CD4-positive, alpha-beta T cell treated with Interleukin-6 at 100 ng/mL for 8 hours (primary cell): Measurements from ENCODE around the gene HOXA3.
A peak's percentile ranks its signal among the peaks of the same experiment; 100 is the strongest.

Experiments used
- DNase-seq: peaks from one replicate; pipeline ENCODE4 v3.0.0-alpha.2; 2020; ENCODE audit warnings: mixed read lengths, low spot score

Gene HOXA3

DNA sequence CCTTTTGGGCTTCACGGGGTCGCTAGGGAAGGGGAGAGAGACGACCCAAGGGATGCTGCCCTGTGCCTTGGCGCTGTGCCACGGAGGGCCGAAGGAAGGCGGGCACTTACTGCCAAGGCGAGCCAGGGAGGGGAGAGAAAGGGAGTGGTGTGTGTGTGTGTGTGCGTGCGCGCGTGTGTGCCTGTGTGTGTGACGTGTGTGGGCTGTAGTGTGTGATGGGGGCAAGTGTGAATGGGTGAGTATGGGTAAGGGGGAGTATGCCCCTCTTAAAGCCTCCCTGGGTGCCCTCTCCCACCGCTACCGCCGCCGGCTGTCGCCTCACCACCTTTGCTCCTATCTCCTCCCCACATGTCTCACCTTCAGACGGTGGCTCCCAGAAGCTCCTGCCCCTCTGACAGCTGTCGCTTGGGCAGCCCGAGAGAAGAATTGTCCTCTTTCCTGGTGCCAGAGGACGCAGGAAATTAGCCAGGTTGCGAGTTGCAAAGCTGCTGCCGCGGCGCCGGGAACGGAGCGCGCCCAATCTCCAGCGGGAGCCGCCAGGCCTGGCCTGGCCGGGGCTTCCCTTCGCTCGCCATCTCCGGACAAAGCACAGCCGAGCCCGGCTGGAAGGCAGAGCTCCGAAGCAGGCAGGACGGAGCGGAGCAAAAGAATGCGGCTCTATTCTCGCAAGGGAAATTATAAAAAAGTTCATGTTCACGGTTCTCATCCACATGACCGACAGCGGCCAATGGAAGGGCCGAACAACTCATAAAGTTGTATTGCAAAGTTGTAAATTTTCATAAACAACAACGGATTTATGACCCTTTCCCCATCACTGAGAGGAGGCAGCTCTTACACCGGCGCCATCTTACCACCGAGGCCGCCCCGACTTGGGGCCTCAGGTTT lies at the start of gene HOXA3:
TSS of gene HOXA3 (minus strand) at position 653 of the 885 bp plus-strand sequence. CDS start 41,943 bp downstream, outside the sequence.
- DNase-seq = no peak

GRCh38 chr7:27201580-27202017 lies 49.2 kb upstream of the HOXA3 start:
- no peak for DNase-seq

GRCh38 chr7:27200761-27201579 lies 48.6 kb upstream of the HOXA3 start:
- DNase-seq = no peak

DNA sequence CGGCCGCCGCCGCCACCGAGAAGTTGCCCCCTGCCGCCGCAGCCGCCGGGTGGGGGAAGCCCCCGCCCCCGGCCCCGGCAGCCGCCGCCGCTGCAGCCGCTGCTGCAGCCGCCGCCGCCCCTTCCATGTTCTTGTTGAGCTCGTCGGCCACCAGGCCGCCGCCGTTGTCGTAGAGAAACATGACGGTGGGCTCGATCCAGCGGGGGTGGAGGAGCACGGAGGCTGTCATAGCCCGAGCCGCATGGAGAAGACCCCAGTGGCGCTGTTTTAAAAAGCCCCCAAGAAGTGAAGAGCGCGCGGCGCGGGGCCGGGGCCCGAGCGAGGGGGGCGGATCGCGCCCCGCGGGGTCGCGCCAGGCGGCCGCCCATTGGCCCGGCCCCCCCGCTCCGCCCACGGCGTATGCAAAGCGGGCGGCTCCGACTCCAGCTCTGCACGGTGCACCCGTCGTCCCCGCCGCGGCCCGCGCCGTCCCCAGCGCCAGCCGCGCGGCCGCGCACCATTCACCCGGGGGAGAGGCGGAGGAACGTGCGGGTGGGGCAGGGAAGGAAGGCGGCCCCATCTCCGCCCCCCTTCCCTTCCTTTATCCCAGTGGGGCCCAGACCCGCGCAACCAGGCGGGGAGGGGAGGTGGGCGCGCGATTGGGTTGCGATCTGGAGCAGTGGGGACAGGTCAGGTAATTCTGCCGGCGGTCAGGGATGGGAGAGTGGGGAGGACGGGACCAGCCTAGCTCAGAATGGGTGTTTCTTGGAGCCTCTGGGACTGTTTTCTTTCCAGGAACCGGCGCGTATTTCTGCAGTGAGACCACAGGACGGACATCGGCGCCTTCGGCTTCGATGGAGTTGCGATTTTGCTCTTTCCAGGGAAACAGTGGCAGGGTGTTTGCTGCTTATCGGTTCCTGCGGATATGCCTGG lies 47.7 kb upstream of the HOXA3 start, which contains the start of gene HOXA13:
TSS of gene HOXA13 (minus strand) at position 243 of the 912 bp plus-strand sequence. CDS start at position 229, 14 bp downstream.
- DNase-seq = no peak

DNA sequence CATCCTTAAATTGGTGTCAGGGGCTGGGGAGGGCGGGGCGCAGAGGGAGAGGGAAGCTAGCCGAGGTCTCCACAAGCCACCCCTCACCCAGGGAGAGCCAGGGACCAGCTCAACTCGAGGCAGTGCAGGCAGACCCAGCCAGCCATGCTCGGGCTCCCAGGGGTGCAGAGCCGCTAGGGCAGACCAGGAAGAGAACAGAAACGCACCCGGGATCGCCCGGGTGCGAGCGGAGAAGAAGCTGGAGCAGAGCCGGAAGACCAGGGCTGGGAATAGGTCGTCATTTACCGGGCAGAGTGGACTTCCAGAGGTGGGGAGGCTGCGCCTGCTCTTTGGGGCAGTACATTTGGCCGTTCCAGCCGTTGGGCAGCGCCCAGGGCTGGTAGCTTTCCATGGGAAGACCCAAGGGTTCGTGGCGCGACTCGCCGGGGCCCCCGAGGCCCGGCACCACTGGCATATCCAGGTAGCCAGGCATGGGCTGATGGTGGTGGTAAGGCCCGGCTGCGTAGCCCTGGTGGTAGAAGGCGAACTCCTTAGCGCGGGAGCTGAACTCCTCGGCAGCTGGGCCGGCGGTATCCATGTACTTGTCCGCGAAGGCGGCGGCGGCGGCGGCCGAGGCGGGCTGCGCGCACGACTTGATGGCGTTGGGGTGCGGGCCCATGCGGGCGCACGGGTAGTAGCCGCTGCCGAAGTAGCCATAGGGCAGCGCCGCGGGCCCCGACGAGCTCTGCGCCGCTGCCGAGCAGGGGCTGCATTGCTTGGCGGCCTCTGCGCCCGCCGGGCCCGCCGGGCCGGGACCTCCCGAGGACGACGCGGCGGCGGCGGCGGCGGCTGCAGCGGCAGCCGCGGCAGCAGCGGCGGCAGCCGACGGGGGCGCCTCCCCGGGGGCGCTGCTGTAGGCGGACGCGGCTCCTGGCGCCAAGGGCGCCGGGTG lies 46.8 kb upstream of the HOXA3 start:
- DNase-seq = no peak

DNA sequence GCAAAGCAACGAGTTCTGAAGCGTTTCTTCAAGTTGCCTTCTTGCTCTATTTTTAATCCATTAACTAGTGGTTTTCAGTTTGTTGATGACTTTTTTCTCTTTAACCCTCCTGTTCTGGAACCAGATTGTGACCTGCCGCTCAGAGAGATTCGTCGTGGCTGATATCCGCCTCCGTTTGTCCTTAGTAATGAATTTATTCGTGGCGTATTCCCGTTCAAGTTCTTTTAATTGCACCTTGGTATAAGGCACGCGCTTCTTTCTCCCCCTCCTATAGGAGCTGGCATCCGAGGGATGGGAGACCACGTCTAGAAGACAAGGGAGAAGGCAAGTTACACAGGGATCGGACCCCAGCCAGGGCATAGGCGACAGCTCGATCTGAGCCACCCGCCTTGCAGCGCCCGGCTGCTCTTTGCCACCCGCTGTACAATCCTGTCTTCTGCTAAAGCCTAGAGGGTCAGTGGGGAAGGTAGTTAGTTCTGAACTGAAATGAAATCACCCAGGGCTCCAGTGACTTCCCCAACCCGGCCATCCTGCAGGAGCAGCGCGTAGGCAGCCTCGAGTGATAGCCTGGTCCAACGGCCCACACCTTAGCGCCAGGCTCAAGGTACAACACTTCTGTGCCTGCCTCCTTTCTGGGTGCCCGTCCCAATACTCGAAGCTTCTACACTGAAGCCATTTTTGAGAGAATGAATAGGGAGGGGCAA lies 45.9 kb upstream of the HOXA3 start:
- no peak for DNase-seq

DNA sequence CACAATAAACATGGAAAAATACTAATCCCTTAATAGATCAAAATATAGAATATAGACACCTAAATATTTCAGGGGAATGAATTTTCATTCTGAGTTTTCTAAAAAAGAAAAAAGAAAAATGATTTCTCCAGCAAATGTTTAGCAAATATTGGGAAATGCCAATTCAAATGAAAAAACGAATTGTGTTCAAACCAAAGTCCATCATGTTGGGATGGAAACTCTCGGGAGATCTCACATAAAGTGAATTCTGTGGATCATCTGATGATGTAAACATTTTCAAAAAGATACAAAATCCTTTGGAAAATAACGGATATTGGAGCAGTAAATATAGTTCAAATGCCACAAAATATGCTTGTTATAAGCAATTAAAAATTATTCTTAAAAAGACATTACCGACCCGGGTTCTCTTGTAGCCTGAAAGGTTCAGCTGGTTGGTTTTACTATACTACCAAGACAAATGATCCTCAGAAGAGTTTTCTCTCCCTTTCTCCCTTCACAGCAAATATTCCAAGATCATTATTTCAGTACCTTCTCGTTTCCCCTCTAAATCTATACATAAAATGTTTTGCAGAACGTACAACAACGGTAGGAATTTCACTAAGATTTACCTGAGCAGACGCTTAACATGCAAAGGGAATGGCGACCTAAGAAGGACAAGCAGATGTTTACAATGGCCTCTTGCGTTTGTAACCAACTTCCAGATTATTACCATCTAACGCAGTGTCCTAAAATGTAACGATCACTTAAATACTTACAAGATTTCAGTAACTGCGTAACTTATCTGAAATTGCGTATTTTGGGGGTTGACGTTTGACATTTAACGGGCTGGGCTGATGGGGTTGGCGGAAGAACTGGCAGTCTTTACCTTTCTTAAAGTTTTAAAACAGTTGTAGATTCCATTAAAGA lies 45.0 kb upstream of the HOXA3 start:
- DNase-seq = no peak

- DNase-seq = peak; percentile 73
These were observed 43.9 kb upstream of the HOXA3 start for GRCh38 chr7:27196287-27196767.

- no peak for DNase-seq
These were observed 42.5 kb upstream of the HOXA3 start for GRCh38 chr7:27194686-27195379.

DNA sequence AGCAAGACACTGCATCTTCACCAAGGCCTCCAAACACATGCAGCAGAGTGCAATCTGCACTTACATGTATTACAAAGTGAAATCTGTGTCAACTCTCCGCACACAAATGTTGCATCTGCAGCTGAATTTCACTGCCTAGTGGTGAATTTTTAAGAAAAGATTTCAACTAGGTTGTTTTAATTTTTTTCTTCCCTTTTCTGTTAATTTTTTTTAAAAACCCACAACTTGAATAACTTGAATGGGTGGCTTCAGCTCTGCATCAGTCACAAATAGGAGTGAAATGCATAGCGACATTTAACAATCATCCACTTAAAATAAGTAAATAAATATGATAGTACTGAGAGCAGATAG lies 41.6 kb upstream of the HOXA3 start:
- no peak for DNase-seq

- DNase-seq = no peak
These were observed 41.1 kb upstream of the HOXA3 start for GRCh38 chr7:27193335-27194001.

- DNase-seq = no peak
These were observed 40.4 kb upstream of the HOXA3 start for GRCh38 chr7:27192546-27193334.

DNA sequence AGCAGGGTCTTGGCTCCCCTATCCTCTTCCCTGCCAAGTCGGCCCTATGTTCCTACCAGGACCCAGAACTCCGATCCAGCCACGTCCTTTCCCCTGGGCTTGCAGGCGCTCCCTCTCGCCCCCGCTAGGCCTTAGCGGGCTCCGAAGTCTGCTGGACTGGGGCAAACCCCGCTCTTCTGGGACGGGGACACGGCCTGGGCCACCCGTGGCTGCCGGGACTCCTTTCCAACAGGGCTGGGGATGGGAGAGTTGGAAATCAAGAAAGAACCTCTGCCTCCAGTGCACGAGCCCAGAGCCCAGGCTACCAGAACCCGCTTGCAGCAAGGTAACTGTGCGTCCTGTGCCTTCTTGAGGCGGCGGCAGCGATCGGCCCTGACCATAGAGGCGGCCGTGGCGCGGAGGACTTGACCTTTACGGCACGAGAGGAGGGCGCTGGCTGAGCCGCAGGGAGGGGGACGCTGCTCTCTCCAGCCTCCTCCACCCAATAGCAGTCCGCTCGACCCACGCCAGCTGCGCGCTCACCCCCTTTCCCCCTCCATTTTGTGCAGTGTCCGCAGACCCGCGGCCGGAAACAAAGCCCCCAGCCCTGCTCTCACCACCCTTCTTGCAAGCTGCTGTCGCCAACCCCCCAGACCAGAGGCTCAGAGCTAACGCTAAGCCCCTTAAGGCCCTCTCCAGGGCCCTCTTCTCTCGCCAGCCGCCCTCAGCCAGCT lies 39.6 kb upstream of the HOXA3 start:
- no peak for DNase-seq

GRCh38 chr7:27191161-27191731 lies 38.9 kb upstream of the HOXA3 start:
- DNase-seq = no peak

DNA sequence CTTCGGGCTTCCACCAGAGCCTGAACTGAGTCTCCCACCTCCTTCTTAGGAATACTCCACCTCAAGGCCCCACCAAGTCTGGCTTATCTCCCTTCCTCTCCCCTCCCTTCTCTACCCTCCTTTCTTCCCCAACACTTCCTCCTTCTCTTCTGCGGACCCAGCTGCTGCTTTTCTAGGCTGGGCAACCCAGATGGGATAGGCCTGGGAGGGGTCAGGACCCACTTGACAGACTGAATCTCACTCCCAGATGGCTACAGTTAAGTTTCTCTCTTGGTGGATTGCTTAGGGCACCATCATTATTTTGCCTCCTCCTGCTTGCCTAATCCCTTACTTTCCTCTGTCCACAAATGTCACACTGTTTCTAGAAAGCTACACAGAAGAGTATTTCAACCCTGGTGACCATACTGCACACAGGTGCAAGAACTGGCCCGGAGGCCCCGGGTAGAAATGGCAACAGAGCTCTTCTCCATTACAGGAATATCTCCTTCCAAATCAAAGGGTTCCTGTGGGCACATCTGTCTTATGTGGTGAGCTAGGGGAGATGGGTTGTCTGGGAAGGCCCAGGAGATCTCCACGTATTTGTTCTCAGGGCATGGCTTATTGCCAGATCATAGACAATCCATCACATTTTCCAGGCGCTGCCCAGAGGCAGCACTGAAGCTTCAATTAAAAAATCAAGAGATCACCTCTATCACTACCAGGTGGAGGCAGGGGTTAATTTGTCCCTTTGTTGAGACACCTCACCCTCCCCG lies 37.8 kb upstream of the HOXA3 start:
- DNase-seq = no peak
